ENCODE results near the gene ARL10.
A peak's percentile ranks its signal among the peaks of the same experiment; 100 is the strongest.

The ARL10 gene

DNA sequence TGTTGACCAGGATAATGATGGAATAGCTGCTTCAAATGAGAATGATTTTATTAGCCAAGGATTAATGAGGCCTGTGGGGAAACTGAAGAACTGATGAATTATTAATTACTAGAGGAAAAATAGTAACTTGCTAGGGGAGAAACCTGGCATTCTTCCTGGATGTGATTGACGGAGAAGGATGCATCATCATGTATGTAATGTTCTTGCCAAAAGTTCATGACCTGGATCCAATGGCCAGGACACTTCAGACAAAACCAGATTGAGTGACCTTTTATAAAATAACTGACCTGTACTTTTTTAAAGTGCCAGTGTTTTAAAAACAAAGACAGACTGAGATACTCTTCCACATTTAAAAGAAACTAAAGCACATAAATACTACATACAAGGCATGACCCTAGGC, 27.4 kb upstream of the ARL10 start:
- no peaks in the 10 kb centered on the region for H3K4me1 Mint-ChIP-seq
- peaks cover 13% of the 10 kb centered on the region for H3K9me3 Mint-ChIP-seq
- DNase-seq = no peak
- TF ChIP-seq, protein P1, sequence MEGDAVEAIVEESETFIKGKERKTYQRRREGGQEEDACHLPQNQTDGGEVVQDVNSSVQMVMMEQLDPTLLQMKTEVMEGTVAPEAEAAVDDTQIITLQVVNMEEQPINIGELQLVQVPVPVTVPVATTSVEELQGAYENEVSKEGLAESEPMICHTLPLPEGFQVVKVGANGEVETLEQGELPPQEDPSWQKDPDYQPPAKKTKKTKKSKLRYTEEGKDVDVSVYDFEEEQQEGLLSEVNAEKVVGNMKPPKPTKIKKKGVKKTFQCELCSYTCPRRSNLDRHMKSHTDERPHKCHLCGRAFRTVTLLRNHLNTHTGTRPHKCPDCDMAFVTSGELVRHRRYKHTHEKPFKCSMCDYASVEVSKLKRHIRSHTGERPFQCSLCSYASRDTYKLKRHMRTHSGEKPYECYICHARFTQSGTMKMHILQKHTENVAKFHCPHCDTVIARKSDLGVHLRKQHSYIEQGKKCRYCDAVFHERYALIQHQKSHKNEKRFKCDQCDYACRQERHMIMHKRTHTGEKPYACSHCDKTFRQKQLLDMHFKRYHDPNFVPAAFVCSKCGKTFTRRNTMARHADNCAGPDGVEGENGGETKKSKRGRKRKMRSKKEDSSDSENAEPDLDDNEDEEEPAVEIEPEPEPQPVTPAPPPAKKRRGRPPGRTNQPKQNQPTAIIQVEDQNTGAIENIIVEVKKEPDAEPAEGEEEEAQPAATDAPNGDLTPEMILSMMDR (IDR thresholded peaks at IDR 0.05) = no peak
- no peak overlapping the region for H3K27ac Mint-ChIP-seq
- no peak overlapping the region for H3K4me3 Mint-ChIP-seq
- H3K36me3 Mint-ChIP-seq (ENCODE audit: low read depth) = peaks cover 75% of the 10 kb centered on the region
- H3K27me3 Mint-ChIP-seq (ENCODE audit: low read depth, poor library complexity) = no peaks in the 10 kb centered on the region

DNA sequence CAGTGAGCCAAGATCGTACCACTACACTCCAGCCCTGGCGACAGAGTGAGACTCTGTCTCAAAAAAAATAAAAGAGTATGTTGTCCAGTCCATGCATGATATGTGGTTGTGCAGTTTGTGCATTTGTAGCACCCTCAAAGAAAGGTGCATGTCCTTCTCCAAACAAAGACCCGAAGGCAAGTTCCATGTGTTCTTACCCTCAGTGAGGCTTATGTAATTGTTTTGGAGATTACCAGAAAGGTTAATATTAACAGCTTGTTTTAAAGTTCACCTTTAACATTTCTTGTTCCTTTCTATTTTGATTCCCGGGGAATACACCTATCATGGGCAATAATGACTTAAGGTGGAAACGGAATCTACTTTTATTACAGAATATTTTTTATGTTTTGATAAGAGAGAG, 26.0 kb upstream of the ARL10 start:
- peaks cover 3% of the 10 kb centered on the region for H3K9me3 Mint-ChIP-seq
- TF ChIP-seq, protein P1 (IDR thresholded peaks at IDR 0.05) = no peak
- no peak overlapping the region for H3K27ac Mint-ChIP-seq
- H3K4me3 Mint-ChIP-seq = no peak overlapping the region
- H3K27me3 Mint-ChIP-seq (ENCODE audit: low read depth, poor library complexity) = no peaks in the 10 kb centered on the region
- H3K36me3 Mint-ChIP-seq (ENCODE audit: low read depth) = peaks cover 72% of the 10 kb centered on the region
- no peak for DNase-seq
- no peaks in the 10 kb centered on the region for H3K4me1 Mint-ChIP-seq

DNA sequence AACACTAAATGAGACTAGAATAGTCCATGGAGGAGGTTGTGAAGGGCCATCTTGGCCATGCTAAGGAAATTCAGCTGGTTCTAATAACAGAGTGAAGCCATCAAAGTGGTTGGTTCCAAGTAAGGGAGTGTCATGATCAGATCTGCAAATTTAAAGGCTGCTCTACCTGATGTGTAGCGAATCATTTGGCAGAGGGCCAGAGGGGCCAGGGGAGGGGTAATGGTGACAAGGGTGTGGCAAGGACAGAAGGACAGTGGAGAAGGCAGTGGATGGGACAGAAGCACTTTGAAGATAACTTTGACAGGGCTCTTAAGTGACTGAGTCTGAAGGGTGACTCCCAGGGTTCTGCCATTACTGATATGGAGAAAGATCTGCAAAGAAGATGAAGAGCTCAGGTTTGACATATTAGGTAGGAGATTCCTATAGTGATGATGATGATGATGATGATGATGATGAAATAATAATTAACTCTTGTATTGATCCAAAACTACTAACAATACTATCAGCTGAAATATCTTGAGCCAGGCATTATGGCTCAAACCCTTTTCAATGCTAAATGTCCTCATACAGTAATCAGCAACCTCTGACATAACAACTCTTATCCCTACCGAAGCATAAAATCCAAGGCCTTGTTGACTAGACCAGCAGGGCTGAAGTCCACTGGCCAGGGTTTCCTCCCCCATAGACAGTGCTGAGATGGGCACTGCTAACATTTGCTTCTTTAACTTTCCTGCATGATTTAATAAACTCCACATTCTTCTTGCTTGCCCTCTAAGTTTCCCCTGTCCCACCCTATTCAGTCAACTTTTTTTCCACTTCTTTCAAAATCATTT, 23.7 kb upstream of the ARL10 start:
- DNase-seq = no peak
- Mint-ChIP-seq H3K27ac (peak overlapping the region; percentile 10), H3K4me1 (no peaks in the 10 kb centered on the region)

DNA sequence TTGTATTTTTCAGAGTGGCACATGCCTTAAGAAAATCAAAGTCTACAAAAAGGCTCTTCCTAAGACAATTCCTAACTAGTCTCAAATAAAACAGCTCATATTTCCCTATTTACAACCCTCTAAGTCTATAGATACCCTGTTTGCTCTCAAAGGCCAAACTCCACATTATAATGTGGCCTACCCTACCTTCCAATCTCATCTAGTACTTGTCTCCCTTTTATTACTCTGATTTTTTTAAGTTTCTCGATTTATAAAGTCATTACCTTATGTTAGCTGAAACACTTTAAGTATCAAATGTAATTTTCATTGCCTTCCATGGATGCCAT, 23.2 kb upstream of the ARL10 start:
- H3K27ac Mint-ChIP-seq = peak overlapping the region; percentile 10
- no peaks in the 10 kb centered on the region for H3K4me1 Mint-ChIP-seq
- H3K27me3 Mint-ChIP-seq (ENCODE audit: low read depth, poor library complexity) = no peaks in the 10 kb centered on the region
- TF ChIP-seq, protein P1 (IDR thresholded peaks at IDR 0.05) = no peak
- DNase-seq = no peak
- peaks cover 69% of the 10 kb centered on the region for H3K36me3 Mint-ChIP-seq (ENCODE audit: low read depth)
- H3K9me3 Mint-ChIP-seq = no peaks in the 10 kb centered on the region
- H3K4me3 Mint-ChIP-seq = no peak overlapping the region

More for the DNA sequence above, 23.7 kb upstream of the ARL10 start:
- no peaks in the 10 kb centered on the region for H3K9me3 Mint-ChIP-seq
- peaks cover 72% of the 10 kb centered on the region for H3K36me3 Mint-ChIP-seq (ENCODE audit: low read depth)
- no peaks in the 10 kb centered on the region for H3K27me3 Mint-ChIP-seq (ENCODE audit: low read depth, poor library complexity)
- TF ChIP-seq, protein P1 (IDR thresholded peaks at IDR 0.05) = no peak
- no peak overlapping the region for H3K4me3 Mint-ChIP-seq

GRCh38 chr5:176342766-176343458, 22.4 kb upstream of the ARL10 start:
- no peak overlapping the region for H3K27ac Mint-ChIP-seq

More at GRCh38 chr5:176342766-176343458, 22.4 kb upstream of the ARL10 start:
- TF ChIP-seq, protein P1 (IDR thresholded peaks at IDR 0.05) = no peak
- no peak for DNase-seq
- no peaks in the 10 kb centered on the region for H3K27me3 Mint-ChIP-seq (ENCODE audit: low read depth, poor library complexity)
- no peak overlapping the region for H3K4me3 Mint-ChIP-seq
- no peaks in the 10 kb centered on the region for H3K4me1 Mint-ChIP-seq
- peaks cover 72% of the 10 kb centered on the region for H3K36me3 Mint-ChIP-seq (ENCODE audit: low read depth)
- no peaks in the 10 kb centered on the region for H3K9me3 Mint-ChIP-seq

Measured in nephron progenitor cell (in vitro differentiated cells).